ENCODE results near the gene GPX3.

GPX3 gene

GRCh38 chr5:151076616-151077015 is 56.2 kb downstream of the GPX3 start:
- no peak for DNase-seq (ENCODE audit: low read depth in 2 of 3, low spot score in 2 of 3)

DNA sequence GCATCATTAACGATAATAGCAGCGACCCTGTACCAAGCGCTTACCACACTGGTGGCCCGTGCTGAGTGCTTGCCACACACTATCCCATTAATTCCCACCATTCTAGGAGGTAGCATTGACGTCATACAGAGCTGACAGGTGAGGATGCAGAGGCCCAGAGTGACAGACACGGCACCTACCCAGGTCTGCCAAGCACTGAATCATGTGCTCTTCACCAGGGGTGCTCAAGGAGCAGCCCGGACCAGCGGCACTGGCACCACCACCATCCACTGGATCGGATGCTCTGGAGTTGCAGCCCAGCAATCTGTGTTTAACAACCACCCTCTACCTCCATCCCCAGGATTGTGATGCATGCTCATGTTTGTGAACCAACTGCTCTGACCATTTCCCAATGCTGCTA is 57.0 kb downstream of the GPX3 start:
- no peak for DNase-seq (ENCODE audit: low read depth in 2 of 3, low spot score in 2 of 3)

DNA sequence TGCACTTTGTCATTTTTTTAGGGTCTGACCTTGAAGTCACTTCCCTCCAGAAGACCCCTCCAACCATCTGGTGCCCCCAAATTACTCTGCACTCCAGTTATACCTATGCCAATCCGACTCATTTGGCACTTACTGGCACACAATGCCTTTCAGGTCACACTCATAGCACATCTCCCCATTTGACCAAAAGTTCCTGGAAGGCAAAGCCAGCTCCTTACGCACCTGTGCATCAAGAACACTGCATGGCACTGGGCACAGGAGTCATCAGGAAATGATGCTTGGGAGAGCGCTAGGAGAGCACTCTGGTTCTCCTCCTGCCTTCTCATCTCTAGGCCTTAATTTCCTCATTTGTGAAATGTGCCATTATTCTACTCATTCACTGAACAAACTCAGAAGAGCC is 57.6 kb downstream of the GPX3 start:
- DNase-seq (ENCODE audit: low read depth in 2 of 3, low spot score in 2 of 3): no peak
